Lung (tissue), 12 donors: Measurements from ENCODE around the gene DNAL4. TPM values are rescaled to one million over a fixed set of nuclear protein-coding genes. Genes with fewer than 3 reads are reported as not detected.

ENCODE experiments used
- ATAC-seq: fragments of 200-7000 bp; cut with Tn5 transposase; one replicate; pipeline ENCODE4 v1.9.1; 2020; ENCODE audit warnings: moderate number of reproducible peaks; ENCODE audit not compliant: insufficient read depth, low FRiP score
- DNase-seq, 3 donors: peaks; one replicate each; pipeline ENCODE4 v3.0.0-alpha.2; 2013 to 2017
- H3K27ac ChIP-seq, 2 donors: one replicate each; pipeline ENCODE4 v1.5.1; 2013; ENCODE audit warnings: mild to moderate bottlenecking in 2 of 2, moderate library complexity in 2 of 2, control low read depth in 1 of 2, inconsistent platforms in 1 of 2, low read depth in 1 of 2, low read length in 1 of 2
- H3K27me3 ChIP-seq, 3 donors: one replicate each; pipeline ENCODE4 v1.5.1; 2013; ENCODE audit warnings: low read length in 2 of 3; ENCODE audit not compliant: control insufficient read depth in 3 of 3, insufficient read depth in 3 of 3
- H3K36me3 ChIP-seq, 4 donors: one replicate each; pipeline ENCODE4 v1.5.1; 2013; ENCODE audit warnings: low read length in 4 of 4, mild to moderate bottlenecking in 1 of 4, moderate library complexity in 1 of 4; ENCODE audit not compliant: control insufficient read depth in 4 of 4, insufficient read depth in 4 of 4
- H3K4me1 ChIP-seq, 5 donors: one replicate each; pipeline ENCODE4 v1.5.1; 2013; ENCODE audit warnings: low read length in 5 of 5, mild to moderate bottlenecking in 2 of 5, moderate library complexity in 1 of 5; ENCODE audit not compliant: control insufficient read depth in 5 of 5, insufficient read depth in 5 of 5
- H3K4me3 ChIP-seq: one replicate; pipeline ENCODE4 v1.5.1; 2013; ENCODE audit warnings: mild to moderate bottlenecking, control low read depth, moderate library complexity
- H3K9ac ChIP-seq, 2 donors: one replicate each; pipeline ENCODE4 v1.5.1; 2013; ENCODE audit warnings: low read length in 2 of 2, control low read depth in 1 of 2; ENCODE audit not compliant: insufficient read depth in 1 of 2
- H3K9me3 ChIP-seq, 4 donors: one replicate each; pipeline ENCODE4 v1.5.1; 2013; ENCODE audit warnings: low read length in 3 of 4, mild to moderate bottlenecking in 1 of 4, moderate library complexity in 1 of 4; ENCODE audit not compliant: control insufficient read depth in 4 of 4, insufficient read depth in 3 of 4
- WGBS, 2 donors: extraction: QIAGEN DNeasy Blood & Tissue Kit; methylation state at CpG; one replicate each; pipeline ENCODE4 v1.1.7; 2013; 5-methylcytosine and 5-hydroxymethylcytosine counted together
- polyA plus RNA-seq, 2 donors: library from polyadenylated mRNA; stranded (reverse); fragments of 200-250 nt; gene quantifications; one replicate each; pipeline ENCODE4 v1.2.1, GENCODE V29; 2013
- total RNA-seq, 2 donors: library from RNA; depleted of rRNA in 1 of 2; stranded (reverse); fragments of >200 nt in 1 of 2; gene quantifications; one replicate each; pipeline ENCODE4 v1.2.1, GENCODE V29; 2014 to 2021
- TF ChIP-seq, protein P1 (sequence below): IDR thresholded peaks from 2 replicates; pipeline ENCODE4 v1.5.1; 2012; ENCODE audit warnings: mild to moderate bottlenecking; ENCODE audit errors: control extremely low read depth, extremely low read depth
- donor health status: control.
- donor health status: control.
- donor health status: Bipolar disorder and iron deficiency.
- donor health status: healthy.
- donor health status: DM: yes; HTN: yes; CAD: no.

DNAL4 gene
- total and polyA plus RNA-seq, 4 donors: 22.2 to 29.0 (median 26.3) TPM

DNA sequence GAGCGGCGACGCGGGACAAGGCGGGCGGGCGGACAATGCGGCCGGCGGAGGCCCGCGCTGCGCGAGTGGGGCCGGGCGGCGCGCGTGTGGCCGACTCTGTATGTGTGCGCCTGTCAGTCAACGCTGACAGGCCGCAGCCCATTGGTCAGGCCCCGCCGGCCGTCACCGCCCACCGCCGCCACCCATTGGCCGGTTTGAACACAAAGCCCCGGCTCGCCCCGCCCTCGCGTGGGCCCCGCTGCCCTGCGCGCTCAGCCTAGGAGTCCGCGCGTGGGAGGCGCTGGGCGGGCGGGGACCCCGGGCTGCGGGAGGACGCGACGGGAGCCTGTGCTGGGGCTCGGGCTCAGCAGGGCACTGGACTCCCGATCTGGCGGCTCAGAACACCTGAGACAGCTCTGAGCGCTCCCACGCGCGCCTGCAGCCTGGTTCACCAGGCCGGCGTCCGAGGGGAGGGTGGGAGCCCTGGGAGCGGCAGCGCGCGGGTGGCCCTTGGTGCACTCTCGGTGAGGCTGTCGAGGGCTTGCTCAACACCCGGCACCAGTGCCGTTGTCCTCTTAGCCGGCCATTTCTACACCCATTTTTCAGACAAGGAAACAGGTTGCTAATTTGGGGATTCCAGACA is 37.9 kb downstream of the DNAL4 start, which contains the start of gene SUN2:
TSS of gene SUN2 (minus strand) at position 88 of the 622 bp plus-strand sequence. CDS start 3,370 bp downstream, outside the sequence.
- DNase-seq (peak; percentile 86 to 93 (median 92)), ATAC-seq (peak; percentile 86)
- peak within 1 kb of the TSS; percentile 25 to 68 for H3K9ac ChIP-seq
- H3K4me1 ChIP-seq: peaks cover 0 to 18% (median 8%) of the 10 kb centered on the region in 5 donors
- TF ChIP-seq, protein P1, sequence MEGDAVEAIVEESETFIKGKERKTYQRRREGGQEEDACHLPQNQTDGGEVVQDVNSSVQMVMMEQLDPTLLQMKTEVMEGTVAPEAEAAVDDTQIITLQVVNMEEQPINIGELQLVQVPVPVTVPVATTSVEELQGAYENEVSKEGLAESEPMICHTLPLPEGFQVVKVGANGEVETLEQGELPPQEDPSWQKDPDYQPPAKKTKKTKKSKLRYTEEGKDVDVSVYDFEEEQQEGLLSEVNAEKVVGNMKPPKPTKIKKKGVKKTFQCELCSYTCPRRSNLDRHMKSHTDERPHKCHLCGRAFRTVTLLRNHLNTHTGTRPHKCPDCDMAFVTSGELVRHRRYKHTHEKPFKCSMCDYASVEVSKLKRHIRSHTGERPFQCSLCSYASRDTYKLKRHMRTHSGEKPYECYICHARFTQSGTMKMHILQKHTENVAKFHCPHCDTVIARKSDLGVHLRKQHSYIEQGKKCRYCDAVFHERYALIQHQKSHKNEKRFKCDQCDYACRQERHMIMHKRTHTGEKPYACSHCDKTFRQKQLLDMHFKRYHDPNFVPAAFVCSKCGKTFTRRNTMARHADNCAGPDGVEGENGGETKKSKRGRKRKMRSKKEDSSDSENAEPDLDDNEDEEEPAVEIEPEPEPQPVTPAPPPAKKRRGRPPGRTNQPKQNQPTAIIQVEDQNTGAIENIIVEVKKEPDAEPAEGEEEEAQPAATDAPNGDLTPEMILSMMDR: no peak
- H3K9me3 ChIP-seq: peaks cover 0 to 2% (median 0%) of the 10 kb centered on the region in 4 donors
- peaks cover 6 to 17% (median 12%) of the 10 kb centered on the region in 4 donors for H3K36me3 ChIP-seq
- peak within 1 kb of the TSS; percentile 91 to 92 for H3K27ac ChIP-seq
- WGBS, 2 donors: 0 to 1% methylated on average over 60 to 68 of the region's 68 CpGs
- peak within 1 kb of the TSS; percentile 52 for H3K4me3 ChIP-seq
- no peaks in the 10 kb centered on the region for H3K27me3 ChIP-seq

DNA sequence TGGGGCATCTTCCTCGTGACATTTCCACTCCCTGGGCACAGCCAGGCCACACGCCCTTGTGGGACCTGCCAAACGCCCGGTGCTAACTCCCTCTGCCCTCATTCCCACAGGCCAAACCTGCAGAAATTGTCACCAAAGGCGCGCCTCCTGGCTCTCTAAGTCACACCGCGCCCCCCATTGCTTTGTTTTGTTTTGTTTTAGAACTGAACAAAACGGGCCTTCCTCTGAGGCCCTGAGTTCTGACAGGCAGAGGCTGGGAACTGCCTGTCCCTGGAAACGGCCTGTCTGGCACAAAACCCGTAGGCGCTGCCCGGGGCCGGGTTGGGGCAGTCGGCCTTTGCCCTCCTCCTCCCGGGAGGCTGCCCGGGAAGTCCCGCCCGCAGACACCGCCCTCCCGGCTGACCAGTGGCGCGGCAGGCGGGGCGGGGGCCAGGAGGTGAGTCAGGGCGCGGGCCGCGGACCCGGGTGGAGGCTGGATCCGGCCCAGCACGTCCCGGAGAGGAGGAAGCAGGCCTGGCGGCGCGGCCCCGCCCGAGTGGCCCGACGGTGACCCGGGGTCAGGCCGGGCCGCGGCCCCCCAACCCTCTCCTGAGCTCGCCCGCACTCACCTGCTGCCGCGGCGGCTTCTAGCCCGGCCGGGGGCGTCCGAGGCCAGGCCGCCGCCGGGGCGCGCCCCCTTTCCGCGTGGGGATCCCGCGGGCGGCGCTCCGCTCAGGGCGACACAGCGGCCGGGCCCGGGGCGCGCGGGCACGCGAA is 38.6 kb downstream of the DNAL4 start:
- Histone ChIP-seq H3K4me3 (peak overlapping the region; percentile 52), H3K36me3 (peaks cover 13 to 24% (median 18%) of the 10 kb centered on the region in 4 donors), H3K27me3 (no peaks in the 10 kb centered on the region), H3K4me1 (peaks cover 0 to 18% (median 8%) of the 10 kb centered on the region in 5 donors), H3K9ac (peak overlapping the region; percentile 11 to 49), H3K27ac (peak overlapping the region; percentile 91 to 92), H3K9me3 (peaks cover 0 to 2% (median 0%) of the 10 kb centered on the region in 4 donors)
- WGBS, 2 donors: 1% methylated on average over 33 to 74 of the region's 74 CpGs
- ATAC-seq (peak; percentile 77), DNase-seq (peak; percentile 54 to 64 (median 57))
- TF ChIP-seq, protein P1: no peak

DNA sequence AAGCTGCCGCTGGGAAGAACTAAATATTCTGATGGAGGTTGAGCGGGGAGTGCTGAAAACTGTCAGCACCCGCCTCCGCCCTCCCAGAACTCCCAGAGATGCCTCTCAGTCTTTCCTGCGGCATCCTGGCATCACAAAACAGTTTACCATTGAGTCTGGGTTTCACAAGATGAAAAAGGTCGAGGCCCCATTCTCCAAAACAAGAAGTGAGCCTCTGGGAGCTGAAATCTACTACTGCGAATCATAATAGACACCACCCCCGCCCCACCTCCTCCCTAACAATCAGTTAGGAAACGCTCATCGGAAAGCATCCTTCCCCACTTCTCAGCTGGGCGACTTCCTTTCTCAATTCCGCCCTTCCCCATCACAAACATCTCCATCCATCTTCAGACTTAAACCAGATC is 39.2 kb downstream of the DNAL4 start:
- Histone ChIP-seq H3K36me3 (peaks cover 18 to 30% (median 24%) of the 10 kb centered on the region in 4 donors), H3K4me3 (peak overlapping the region; percentile 52), H3K27ac (peak overlapping the region; percentile 91 to 92), H3K27me3 (no peaks in the 10 kb centered on the region), H3K9me3 (peaks cover 0 to 2% (median 0%) of the 10 kb centered on the region in 4 donors), H3K4me1 (peaks cover 0 to 18% (median 8%) of the 10 kb centered on the region in 5 donors), H3K9ac (peak overlapping the region in 1 of 2 donors; percentile 68)
- peak; percentile 36 to 77 (median 45) for DNase-seq
- TF ChIP-seq, protein P1: no peak
- WGBS, 2 donors: 4 to 13% methylated on average over 12 of the region's 12 CpGs
- ATAC-seq: peak; percentile 8
